ENCODE data around the gene RNASEH2B.

Gene RNASEH2B

GRCh38 chr13:50909605-50910484, at the start of gene RNASEH2B:
Gene RNASEH2B, plus strand, starts transcription at chr13:50909791. Its CDS starts 286 bp downstream, at chr13:50910077.
- peak; percentile 75 for DNase-seq

GRCh38 chr13:50864492-50864891, 45.1 kb upstream of the RNASEH2B start:
- DNase-seq: no peak

- DNase-seq: no peak
These were observed 42.6 kb upstream of the RNASEH2B start for GRCh38 chr13:50866817-50867636.

- DNase-seq: no peak
These were observed 42.0 kb upstream of the RNASEH2B start for GRCh38 chr13:50867637-50867945.

GRCh38 chr13:50871405-50871804, 38.2 kb upstream of the RNASEH2B start:
- DNase-seq: no peak

GRCh38 chr13:50873467-50873866, 36.1 kb upstream of the RNASEH2B start:
- DNase-seq: no peak

- DNase-seq: no peak
These were observed 35.6 kb upstream of the RNASEH2B start for GRCh38 chr13:50873991-50874390.

- no peak for DNase-seq
These were observed 26.7 kb upstream of the RNASEH2B start for GRCh38 chr13:50882816-50883435.

GRCh38 chr13:50883728-50884127, 25.9 kb upstream of the RNASEH2B start:
- DNase-seq: no peak

- DNase-seq: no peak
These were observed 25.3 kb upstream of the RNASEH2B start for GRCh38 chr13:50884265-50884664.

- no peak for DNase-seq
These were observed 22.4 kb upstream of the RNASEH2B start for GRCh38 chr13:50887151-50887550.

- no peak for DNase-seq
These were observed 21.2 kb upstream of the RNASEH2B start for GRCh38 chr13:50888362-50888761.

- DNase-seq: no peak
These were observed 20.3 kb upstream of the RNASEH2B start for GRCh38 chr13:50889317-50889716.

GRCh38 chr13:50891206-50891605, 18.4 kb upstream of the RNASEH2B start:
- no peak for DNase-seq

GRCh38 chr13:50892210-50892944, 17.2 kb upstream of the RNASEH2B start:
- peak; percentile 54 for DNase-seq

- peak; percentile 58 for DNase-seq
These were observed 16.3 kb upstream of the RNASEH2B start for GRCh38 chr13:50893211-50893852.

GRCh38 chr13:50894012-50894411, 15.6 kb upstream of the RNASEH2B start:
- no peak for DNase-seq

GRCh38 chr13:50894504-50894903, 15.1 kb upstream of the RNASEH2B start:
- DNase-seq: no peak

GRCh38 chr13:50898338-50898737, 11.3 kb upstream of the RNASEH2B start:
- DNase-seq: no peak

- DNase-seq: no peak
These were observed 7.9 kb upstream of the RNASEH2B start for GRCh38 chr13:50901701-50902100.

GRCh38 chr13:50905256-50905655, 4.3 kb upstream of the RNASEH2B start:
- no peak for DNase-seq

- DNase-seq: no peak
These were observed 1.8 kb upstream of the RNASEH2B start for GRCh38 chr13:50907781-50908180.
